22Rv1 (cell line): ENCODE measurements around the gene DMBX1.

ENCODE experiments used
- H3K27ac ChIP-seq: fragments of 450-650 bp; 2 replicates; pipeline ENCODE4 v1.5.1; 2017
- ZFX ChIP-seq: fragments of 450-650 bp; IDR thresholded peaks from 2 replicates; pipeline ENCODE4 v1.6.1; 2017; ENCODE audit warnings: antibody characterized with exemption, borderline replicate concordance
- TF ChIP-seq, protein P1 (sequence below): fragments of 450-650 bp; IDR thresholded peaks from 2 replicates; pipeline ENCODE4 v1.5.1; 2017; ENCODE audit warnings: mild to moderate bottlenecking

The DMBX1 gene

DNA sequence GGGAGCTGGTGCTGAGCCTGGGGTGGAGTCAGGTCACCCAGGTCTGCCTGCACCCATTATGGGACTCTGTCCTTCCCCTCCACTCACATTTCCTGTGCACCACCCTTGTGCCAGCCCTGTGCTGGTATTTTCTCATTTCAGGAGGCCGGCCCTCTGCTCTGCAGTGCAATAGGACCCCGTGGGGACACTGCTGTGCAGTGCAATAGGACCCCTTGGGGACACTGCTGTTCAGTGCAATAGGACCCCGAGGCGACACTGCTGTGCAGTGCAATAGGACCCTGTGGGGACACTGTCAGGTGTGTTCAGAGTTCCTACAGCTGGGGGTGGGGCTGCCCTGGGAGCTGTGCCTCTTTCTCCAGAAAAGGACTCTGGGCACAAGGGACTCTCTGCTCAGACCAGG, 36.2 kb upstream of the DMBX1 start:
- TF ChIP-seq ZFX, result no peak
- TF ChIP-seq, protein P1, sequence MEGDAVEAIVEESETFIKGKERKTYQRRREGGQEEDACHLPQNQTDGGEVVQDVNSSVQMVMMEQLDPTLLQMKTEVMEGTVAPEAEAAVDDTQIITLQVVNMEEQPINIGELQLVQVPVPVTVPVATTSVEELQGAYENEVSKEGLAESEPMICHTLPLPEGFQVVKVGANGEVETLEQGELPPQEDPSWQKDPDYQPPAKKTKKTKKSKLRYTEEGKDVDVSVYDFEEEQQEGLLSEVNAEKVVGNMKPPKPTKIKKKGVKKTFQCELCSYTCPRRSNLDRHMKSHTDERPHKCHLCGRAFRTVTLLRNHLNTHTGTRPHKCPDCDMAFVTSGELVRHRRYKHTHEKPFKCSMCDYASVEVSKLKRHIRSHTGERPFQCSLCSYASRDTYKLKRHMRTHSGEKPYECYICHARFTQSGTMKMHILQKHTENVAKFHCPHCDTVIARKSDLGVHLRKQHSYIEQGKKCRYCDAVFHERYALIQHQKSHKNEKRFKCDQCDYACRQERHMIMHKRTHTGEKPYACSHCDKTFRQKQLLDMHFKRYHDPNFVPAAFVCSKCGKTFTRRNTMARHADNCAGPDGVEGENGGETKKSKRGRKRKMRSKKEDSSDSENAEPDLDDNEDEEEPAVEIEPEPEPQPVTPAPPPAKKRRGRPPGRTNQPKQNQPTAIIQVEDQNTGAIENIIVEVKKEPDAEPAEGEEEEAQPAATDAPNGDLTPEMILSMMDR, result no peak
- no peak overlapping the region for H3K27ac ChIP-seq

DNA sequence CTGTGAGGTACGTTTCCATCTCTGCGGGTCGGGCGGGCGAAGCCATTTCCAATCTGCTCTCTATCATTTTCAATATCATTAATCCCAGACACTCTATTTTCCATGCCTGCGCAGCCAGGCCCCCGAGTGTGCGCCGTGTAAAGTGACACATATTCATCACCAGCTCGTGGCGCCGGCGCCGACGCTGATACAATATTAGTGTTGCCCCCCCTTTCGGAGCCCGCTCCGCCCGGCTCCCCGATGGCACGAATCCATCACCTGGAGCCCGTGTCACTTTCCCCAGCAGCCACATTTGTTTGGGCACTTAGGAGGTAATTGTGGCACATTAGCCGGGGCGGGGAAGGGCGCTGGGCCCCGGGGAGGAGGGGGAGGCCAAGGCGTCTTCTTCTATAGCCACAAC, 33.7 kb upstream of the DMBX1 start:
- no peak for TF ChIP-seq ZFX
- TF ChIP-seq, protein P1, result no peak
- H3K27ac ChIP-seq, result no peak overlapping the region

DNA sequence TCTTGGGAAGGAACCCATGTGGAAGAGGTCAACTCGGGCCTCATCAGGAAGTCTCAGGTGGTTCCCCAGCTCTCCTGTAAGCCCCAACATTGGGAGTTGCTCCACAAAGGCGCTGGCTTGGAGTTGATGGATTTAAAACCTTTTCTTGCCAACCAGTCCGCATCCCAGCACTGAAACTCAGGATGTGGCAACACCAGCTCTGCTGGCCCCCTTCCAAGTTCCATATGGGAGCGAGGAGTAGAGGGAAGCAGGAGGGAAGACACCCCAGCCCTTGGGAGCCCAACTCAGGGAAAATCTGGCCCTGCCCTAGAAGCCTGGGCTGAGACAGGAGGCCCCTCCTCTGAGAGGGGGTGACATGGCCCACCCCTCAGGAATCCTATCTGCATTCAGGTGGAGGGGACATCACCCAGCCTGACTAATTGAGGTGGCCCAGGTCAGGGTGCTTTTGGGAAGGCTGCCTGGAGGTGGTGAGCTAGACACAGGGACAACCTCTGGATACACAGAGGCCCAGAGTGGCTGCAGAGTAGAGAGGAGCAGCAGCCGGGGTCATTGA, 33.1 kb upstream of the DMBX1 start:
- no peak for TF ChIP-seq ZFX
- TF ChIP-seq, protein P1, result no peak
- H3K27ac ChIP-seq, result no peak overlapping the region

DNA sequence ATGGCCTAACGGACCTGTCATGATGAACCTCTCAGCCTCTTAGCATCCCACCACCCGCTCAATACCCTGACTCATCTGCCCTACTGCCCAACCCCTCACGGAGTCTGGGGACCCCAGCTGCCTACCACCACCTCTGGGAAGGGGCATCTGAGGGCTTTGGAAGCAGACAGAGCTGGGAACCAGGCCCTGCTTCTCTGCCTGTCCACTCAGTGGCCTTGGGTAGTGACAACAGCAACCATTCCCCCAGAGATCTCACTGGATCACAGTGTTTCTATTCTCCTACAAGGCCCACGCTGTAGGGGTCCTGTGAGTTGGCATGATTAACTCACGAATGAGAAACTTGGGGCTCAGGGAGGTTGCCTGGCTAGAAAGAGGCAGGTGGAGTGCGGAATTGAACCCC, 32.5 kb upstream of the DMBX1 start:
- no peak overlapping the region for H3K27ac ChIP-seq

DNA sequence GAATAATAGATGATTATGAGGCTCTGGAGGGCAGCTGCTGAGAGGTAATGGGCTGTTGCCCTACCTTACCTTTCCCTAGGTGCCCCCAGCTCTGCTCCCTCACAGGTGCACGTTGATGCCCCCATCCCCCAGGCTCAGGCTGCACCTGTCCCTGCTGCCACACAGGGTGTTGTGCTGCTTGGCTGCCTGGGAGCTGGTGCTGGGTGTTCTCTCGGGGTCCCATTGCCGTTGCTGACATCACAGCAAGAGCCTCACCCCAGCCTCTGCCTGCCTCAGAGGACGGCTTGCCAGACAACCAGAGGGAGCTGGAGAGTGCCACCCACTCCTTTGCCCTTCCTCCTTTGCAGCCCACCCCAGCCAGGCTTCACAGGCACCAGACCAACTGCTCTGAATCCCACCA, 31.4 kb upstream of the DMBX1 start:
- H3K27ac ChIP-seq, result no peak overlapping the region
- TF ChIP-seq ZFX, result no peak
- TF ChIP-seq, protein P1, result no peak

More for the DNA sequence above, 32.5 kb upstream of the DMBX1 start:
- TF ChIP-seq ZFX, result no peak
- TF ChIP-seq, protein P1, result no peak

- TF ChIP-seq, protein P1, result no peak
- no peak for TF ChIP-seq ZFX
- no peak overlapping the region for H3K27ac ChIP-seq
These were observed 30.8 kb upstream of the DMBX1 start for GRCh38 chr1:46458846-46459245.

- no peak overlapping the region for H3K27ac ChIP-seq
- no peak for TF ChIP-seq ZFX
- TF ChIP-seq, protein P1, result no peak
These were observed 30.3 kb upstream of the DMBX1 start for GRCh38 chr1:46459315-46459714.
